GM12878 (cell line): ENCODE data around the gene SMIM13. TPM values are rescaled to one million over a fixed set of nuclear protein-coding genes. Genes with fewer than 3 reads are reported as not detected.

Experiments
- ATAC-seq: fragments of 200-7000 bp; cut with Tn5 transposase; 3 replicates; pipeline ENCODE4 v1.9.1; 2020; ENCODE audit warnings: mild to moderate bottlenecking, moderate library complexity
- BruUV-seq: library from RNA; stranded (reverse); fragments of 400-500 nt; replicated peaks from 2 replicates; lab custom pipeline; 2021; lab: Mats Ljungman, UMichigan
- CTCF ChIA-PET: fragments of 300-600 bp; sonication (Branson Sonifier 250); formaldehyde crosslinking; extraction: SDS; loops from one replicate; lab custom pipeline; 2021; ENCODE audit warnings: inconsistent platforms; lab: Yijun Ruan, JAX
- POLR2A ChIA-PET: fragments of 350-600 bp; formaldehyde crosslinking; extraction: SDS; loops from one replicate; lab custom pipeline; 2021; ENCODE audit warnings: inconsistent platforms; lab: Charles Lee
- RAD21 ChIA-PET: fragments of 300-600 bp; sonication (Branson Sonifier 250); formaldehyde crosslinking; loops from one replicate; lab custom pipeline; 2023; ENCODE audit warnings: antibody characterized with exemption; ENCODE audit not compliant: unreplicated experiment; lab: Charles Lee
- SMC1A ChIA-PET: fragments of 300-600 bp; sonication (Branson Sonifier 250); formaldehyde crosslinking; loops from one replicate; lab custom pipeline; 2023; ENCODE audit not compliant: unreplicated experiment, uncharacterized antibody; lab: Charles Lee
- DNase-seq: peaks from one replicate; pipeline ENCODE4 v3.0.0-alpha.2; 2011; ENCODE audit warnings: low read depth, low spot score
- FAIRE-seq: peaks from 3 replicates; lab custom pipeline; 2011; peaks lifted over from hg19 to GRCh38; lab: Jason Lieb, UNC
- H2AFZ ChIP-seq: 2 replicates; pipeline ENCODE4 v1.6.0; 2011; ENCODE audit warnings: low read depth, low read length, control low read depth; ENCODE audit not compliant: control insufficient read depth
- H3K27ac ChIP-seq: 2 replicates; pipeline ENCODE4 v1.5.1; 2011; ENCODE audit warnings: control low read depth; ENCODE audit not compliant: control insufficient read depth, insufficient read depth
- H3K27me3 ChIP-seq, 2 experiments: replicated peaks in 1 of 2; 2 replicates each; pipeline versions ENCODE4 v1.6.0 to v1.6.1; 2011; ENCODE audit warnings: low read length in 1 of 2; ENCODE audit not compliant: control insufficient read depth in 2 of 2, insufficient read depth in 2 of 2
- H3K36me3 ChIP-seq, 2 experiments: 2 replicates each; pipeline ENCODE4 v1.5.1; 2011; ENCODE audit warnings: low read length in 1 of 2; ENCODE audit not compliant: control insufficient read depth in 2 of 2, insufficient read depth in 2 of 2
- H3K4me1 ChIP-seq: 2 replicates; pipeline ENCODE4 v1.6.1; 2011; ENCODE audit warnings: mild to moderate bottlenecking, low read length, moderate library complexity, mixed read lengths; ENCODE audit not compliant: control insufficient read depth, insufficient read depth
- H3K4me2 ChIP-seq: 2 replicates; pipeline ENCODE4 v1.6.0; 2011; ENCODE audit warnings: control low read depth; ENCODE audit not compliant: control insufficient read depth, insufficient read depth
- H3K4me3 ChIP-seq: fragments of 200-600 bp; sonication (generic); 2 replicates; pipeline ENCODE4 v1.5.1; 2016
- H3K79me2 ChIP-seq: 2 replicates; pipeline ENCODE4 v1.6.0; 2011; ENCODE audit warnings: low read length; ENCODE audit not compliant: control insufficient read depth, insufficient read depth
- H3K9ac ChIP-seq: 2 replicates; pipeline ENCODE4 v1.8.0; 2011; ENCODE audit warnings: low read length, control low read depth, mixed read lengths; ENCODE audit not compliant: control insufficient read depth, insufficient read depth
- H3K9me3 ChIP-seq: replicated peaks from 3 replicates; pipeline ENCODE4 v1.5.1; 2011; ENCODE audit warnings: mild to moderate bottlenecking, low read length; ENCODE audit not compliant: control insufficient read depth, insufficient read depth
- H4K20me1 ChIP-seq: 2 replicates; pipeline ENCODE4 v1.6.0; 2011; ENCODE audit not compliant: control insufficient read depth, insufficient read depth
- BHLHE40 ChIP-seq, 2 experiments: fragments of 450-650 bp in 1 of 2; IDR thresholded peaks; 2 replicates each; pipeline ENCODE4 v1.6.1; 2011 to 2017; ENCODE audit warnings: low read depth in 2 of 2, borderline replicate concordance in 1 of 2, improper control_type of control experiment in 1 of 2, low read length in 1 of 2, mild to moderate bottlenecking in 1 of 2
- BMI1 ChIP-seq: fragments of 450-650 bp; IDR thresholded peaks from 2 replicates; pipeline ENCODE4 v1.6.1; 2016; ENCODE audit warnings: mild to moderate bottlenecking, moderate library complexity, borderline replicate concordance
- CBX3 ChIP-seq: fragments of 200-600 bp; sonication (generic); IDR thresholded peaks from 2 replicates; pipeline ENCODE4 v1.6.1; 2016; ENCODE audit warnings: low read depth, borderline replicate concordance
- CHD1 ChIP-seq: IDR thresholded peaks from 2 replicates; pipeline ENCODE4 v1.6.1; 2012; ENCODE audit warnings: low read depth, low read length, improper control_type of control experiment
- CHD4 ChIP-seq: fragments of 200-600 bp; sonication (generic); IDR thresholded peaks from 2 replicates; pipeline ENCODE4 v1.6.1; 2016; ENCODE audit warnings: mild to moderate bottlenecking
- FOS ChIP-seq: IDR thresholded peaks from 3 replicates; pipeline ENCODE4 v1.6.1; 2011; ENCODE audit warnings: borderline replicate concordance; ENCODE audit not compliant: insufficient read length; ENCODE audit errors: extremely low read depth
- HDAC2 ChIP-seq: fragments of 200-600 bp; sonication (generic); IDR thresholded peaks from 2 replicates; pipeline ENCODE4 v1.6.1; 2017
- PKNOX1 ChIP-seq: fragments of 450-650 bp; IDR thresholded peaks from 2 replicates; pipeline ENCODE4 v1.6.1; 2016; ENCODE audit warnings: mild to moderate bottlenecking
- SIX5 ChIP-seq: IDR thresholded peaks from 2 replicates; pipeline ENCODE4 v1.6.1; 2011; ENCODE audit warnings: mild to moderate bottlenecking, low read depth, low read length, moderate library complexity; ENCODE audit not compliant: severe bottlenecking
- SMC3 ChIP-seq: IDR thresholded peaks from 2 replicates; pipeline ENCODE4 v1.6.1; 2011; ENCODE audit warnings: low read length, improper control_type of control experiment, borderline replicate concordance
- TARDBP ChIP-seq: IDR thresholded peaks from 2 replicates; pipeline ENCODE4 v1.6.1; 2016; ENCODE audit warnings: borderline replicate concordance
- TBL1XR1 ChIP-seq: IDR thresholded peaks from 2 replicates; pipeline ENCODE4 v1.6.1; 2012; ENCODE audit warnings: low read depth, low read length, improper control_type of control experiment
- YY1 ChIP-seq: IDR thresholded peaks from 2 replicates; pipeline ENCODE4 v1.6.1; 2011; ENCODE audit warnings: low read depth, mild to moderate bottlenecking, low read length
- ZNF687 ChIP-seq: fragments of 450-650 bp; IDR thresholded peaks from 2 replicates; pipeline ENCODE4 v1.6.1; 2017; ENCODE audit warnings: mild to moderate bottlenecking, moderate library complexity
- ZZZ3 ChIP-seq: IDR thresholded peaks from 2 replicates; pipeline ENCODE4 v1.6.1; 2011; ENCODE audit warnings: low read depth; ENCODE audit not compliant: control insufficient read depth, insufficient read length
- WGBS: methylation state at CpG from one replicate; pipeline ENCODE4 v1.1.6; 2016; ENCODE audit warnings: low lambda C conversion rate; ENCODE audit not compliant: insufficient replicate concordance, insufficient coverage; ENCODE audit errors: missing lambda C conversion rate; 5-methylcytosine and 5-hydroxymethylcytosine counted together
- in situ Hi-C: fragments of 300-500 bp; cut with MboI; formaldehyde crosslinking; loops from 9 replicates; pipeline ENCODE4 v1.14.3; 2018; ENCODE audit warnings: mixed read lengths
- intact Hi-C: fragments of 100-400 bp; cut with micrococcal nuclease; formaldehyde crosslinking; loops from one replicate; pipeline ENCODE4 v1.14.2; 2022; ENCODE audit not compliant: unreplicated experiment
- polyA plus RNA-seq, 11 experiments: library from polyadenylated mRNA; depleted of rRNA in 4 of 11; unstranded in 6 of 11; stranded (reverse) in 5 of 11; fragments of >200 nt; fragmentation: Nextera tagmentation in 4 of 11; fragmentation: Illumina TruSeq in 1 of 11; extraction: Ambion mirVana in 4 of 11; extraction: Trizol in 1 of 11; gene quantifications; 1 replicate in 1 of 11; 2 replicates in 10 of 11; pipeline versions ENCODE4 v1.2.1 to v1.2.3, GENCODE V29; 2011 to 2016; ENCODE audit warnings: inconsistent platforms in 2 of 11, missing spikeins in 2 of 11, low read depth in 1 of 11
- total RNA-seq, 4 experiments: library from RNA; depleted of rRNA in 3 of 4; stranded (reverse); fragments of >200 nt in 3 of 4; fragmentation: Illumina TruSeq in 1 of 4; extraction: Trizol in 1 of 4; gene quantifications; 2 replicates each; pipeline versions ENCODE4 v1.2.1 to v1.2.3, GENCODE V29; 2013 to 2021
- TF ChIP-seq, protein P1 (sequence below): fragments of 450-650 bp; conservative IDR thresholded peaks from 2 replicates; pipeline ENCODE4 v1.6.1; 2017; ENCODE audit warnings: mild to moderate bottlenecking, moderate library complexity
- TF ChIP-seq, protein P2 (sequence below): fragments of 450-650 bp; IDR thresholded peaks from 2 replicates; pipeline ENCODE4 v1.6.1; 2017; ENCODE audit warnings: borderline replicate concordance

The SMIM13 gene
- total and polyA plus RNA-seq, 10 of the 15 experiments (the other 5 are each of a cell fraction or from before 2014, with no cell fraction given), result 2.0 to 8.5 (median 4.7) TPM

DNA sequence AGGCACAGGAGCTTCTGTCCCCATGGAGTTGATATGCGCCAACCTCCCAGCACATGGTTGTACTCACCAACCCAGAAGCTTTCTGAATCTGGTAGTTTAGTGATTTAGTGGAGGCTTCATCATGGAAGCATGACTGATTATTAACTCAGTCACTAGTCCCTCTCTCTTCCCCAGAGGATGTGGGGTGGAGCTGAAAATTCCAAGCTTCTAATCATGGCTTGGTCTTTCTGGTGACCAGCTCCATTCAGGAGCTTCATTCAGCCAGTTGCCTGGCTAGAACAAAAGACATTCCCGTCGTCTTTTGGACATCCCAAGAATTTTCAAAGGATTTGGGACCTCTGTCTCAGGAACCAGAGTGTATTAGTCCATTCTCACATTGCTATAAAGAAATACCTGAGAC, 13.3 kb upstream of the SMIM13 start:
- no peak overlapping the region for H3K4me3 ChIP-seq
- ATAC-seq (no peak), DNase-seq (no peak), FAIRE-seq (no peak)
- H3K4me1 ChIP-seq, result no peaks in the 10 kb centered on the region
- in situ Hi-C loops (no loop called here), intact Hi-C loops (no loop called here)
- ChIA-PET CTCF (interaction anchor here (1.0 to 3.1 kb wide), 2 partner anchors 12 to 126 kb away, joined by 5 to 7 read pairs; no protein-coding TSS in a partner anchor), RAD21 (no interaction called here), POLR2A (no interaction called here), SMC1A (no interaction called here)
- no peak overlapping the region for H3K9ac ChIP-seq
- H3K27ac ChIP-seq, result no peak overlapping the region
- H3K4me2 ChIP-seq, result no peak overlapping the region
- no peaks in the 10 kb centered on the region for H3K36me3 ChIP-seq
- no peaks in the 10 kb centered on the region for H3K27me3 ChIP-seq
- H3K79me2 ChIP-seq, result no peaks in the 10 kb centered on the region
- WGBS, result 32% methylated on average over 3 of the region's 3 CpGs
- no TSS peak for BruUV-seq
- H4K20me1 ChIP-seq, result no peaks in the 10 kb centered on the region
- no peak overlapping the region for H2AFZ ChIP-seq
- H3K9me3 ChIP-seq, result no peaks in the 10 kb centered on the region
- no peak for TF ChIP-seq BHLHE40 (IDR thresholded peaks at IDR 0.05; ENCODE audit: borderline replicate concordance in 1 of 2, low read depth in 2 of 2, low read length in 1 of 2)
- TF ChIP-seq, protein P1, sequence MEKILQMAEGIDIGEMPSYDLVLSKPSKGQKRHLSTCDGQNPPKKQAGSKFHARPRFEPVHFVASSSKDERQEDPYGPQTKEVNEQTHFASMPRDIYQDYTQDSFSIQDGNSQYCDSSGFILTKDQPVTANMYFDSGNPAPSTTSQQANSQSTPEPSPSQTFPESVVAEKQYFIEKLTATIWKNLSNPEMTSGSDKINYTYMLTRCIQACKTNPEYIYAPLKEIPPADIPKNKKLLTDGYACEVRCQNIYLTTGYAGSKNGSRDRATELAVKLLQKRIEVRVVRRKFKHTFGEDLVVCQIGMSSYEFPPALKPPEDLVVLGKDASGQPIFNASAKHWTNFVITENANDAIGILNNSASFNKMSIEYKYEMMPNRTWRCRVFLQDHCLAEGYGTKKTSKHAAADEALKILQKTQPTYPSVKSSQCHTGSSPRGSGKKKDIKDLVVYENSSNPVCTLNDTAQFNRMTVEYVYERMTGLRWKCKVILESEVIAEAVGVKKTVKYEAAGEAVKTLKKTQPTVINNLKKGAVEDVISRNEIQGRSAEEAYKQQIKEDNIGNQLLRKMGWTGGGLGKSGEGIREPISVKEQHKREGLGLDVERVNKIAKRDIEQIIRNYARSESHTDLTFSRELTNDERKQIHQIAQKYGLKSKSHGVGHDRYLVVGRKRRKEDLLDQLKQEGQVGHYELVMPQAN, result no peak
- TF ChIP-seq TARDBP, result no peak
- no peak for TF ChIP-seq FOS
- TF ChIP-seq SIX5, result no peak
- TF ChIP-seq CHD1, result no peak
- no peak for TF ChIP-seq BMI1
- TF ChIP-seq PKNOX1, result no peak
- no peak for TF ChIP-seq CBX3
- TF ChIP-seq TBL1XR1, result no peak
- no peak for TF ChIP-seq CHD4
- TF ChIP-seq SMC3, result no peak
- no peak for TF ChIP-seq HDAC2
- TF ChIP-seq, protein P2, sequence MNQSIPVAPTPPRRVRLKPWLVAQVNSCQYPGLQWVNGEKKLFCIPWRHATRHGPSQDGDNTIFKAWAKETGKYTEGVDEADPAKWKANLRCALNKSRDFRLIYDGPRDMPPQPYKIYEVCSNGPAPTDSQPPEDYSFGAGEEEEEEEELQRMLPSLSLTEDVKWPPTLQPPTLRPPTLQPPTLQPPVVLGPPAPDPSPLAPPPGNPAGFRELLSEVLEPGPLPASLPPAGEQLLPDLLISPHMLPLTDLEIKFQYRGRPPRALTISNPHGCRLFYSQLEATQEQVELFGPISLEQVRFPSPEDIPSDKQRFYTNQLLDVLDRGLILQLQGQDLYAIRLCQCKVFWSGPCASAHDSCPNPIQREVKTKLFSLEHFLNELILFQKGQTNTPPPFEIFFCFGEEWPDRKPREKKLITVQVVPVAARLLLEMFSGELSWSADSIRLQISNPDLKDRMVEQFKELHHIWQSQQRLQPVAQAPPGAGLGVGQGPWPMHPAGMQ, result no peak
- TF ChIP-seq ZNF687, result no peak
- TF ChIP-seq YY1, result no peak
- TF ChIP-seq ZZZ3, result no peak
